HG03039 (cell line): ENCODE measurements around the gene EFL1.
"Not testable (repeated sequence)": the region's sequence is repeated elsewhere in the genome, so short reads cannot be mapped to it uniquely, and the experiment has no call there.

Experiments used
- ATAC-seq: cut with Tn5 transposase; IDR thresholded peaks from one replicate; pipeline ENCODE4 v1.9.1; 2021; ENCODE audit warnings: mild to moderate bottlenecking, moderate library complexity; ENCODE audit not compliant: unreplicated experiment

EFL1 gene

DNA sequence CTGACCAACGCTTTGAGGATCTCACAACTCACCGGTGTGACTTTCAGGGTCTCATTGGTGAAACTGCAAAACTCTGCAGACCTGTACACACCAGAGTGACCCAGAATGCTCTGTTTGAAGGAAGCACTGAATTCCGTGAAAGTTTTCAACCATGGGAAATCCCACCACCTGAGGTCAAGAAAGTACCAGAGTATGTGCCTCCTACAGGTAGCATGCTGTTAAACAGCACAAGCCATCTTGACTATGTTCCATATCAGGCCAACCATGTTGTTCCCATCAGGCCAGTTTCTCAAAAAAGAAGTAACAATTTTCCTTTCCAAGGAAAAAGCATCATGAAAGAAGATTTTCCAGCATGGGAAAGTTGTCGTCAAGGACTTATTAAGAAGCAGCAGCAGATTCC lies 19.9 kb upstream of the EFL1 start:
- ATAC-seq = not testable (repeated sequence)

DNA sequence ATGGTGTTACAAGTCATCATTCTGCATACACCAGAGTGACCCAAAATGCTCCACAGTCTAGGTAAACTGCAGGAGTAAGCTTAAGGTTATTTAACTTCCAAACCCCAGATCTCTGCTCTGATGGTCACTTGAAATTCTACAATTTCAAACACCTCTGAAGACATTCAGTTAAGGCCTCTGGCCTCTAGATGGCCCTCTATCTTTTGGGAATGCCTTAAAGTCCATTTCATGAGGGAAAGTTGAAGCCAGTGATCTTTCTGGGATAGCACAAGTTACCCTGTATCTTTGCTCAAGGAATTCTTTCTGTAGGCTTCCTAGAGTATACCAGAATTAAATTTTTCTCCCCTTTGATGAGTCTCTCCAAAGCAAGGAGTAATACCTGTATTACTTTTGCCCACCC lies 18.7 kb upstream of the EFL1 start:
- ATAC-seq = not testable (repeated sequence)

DNA sequence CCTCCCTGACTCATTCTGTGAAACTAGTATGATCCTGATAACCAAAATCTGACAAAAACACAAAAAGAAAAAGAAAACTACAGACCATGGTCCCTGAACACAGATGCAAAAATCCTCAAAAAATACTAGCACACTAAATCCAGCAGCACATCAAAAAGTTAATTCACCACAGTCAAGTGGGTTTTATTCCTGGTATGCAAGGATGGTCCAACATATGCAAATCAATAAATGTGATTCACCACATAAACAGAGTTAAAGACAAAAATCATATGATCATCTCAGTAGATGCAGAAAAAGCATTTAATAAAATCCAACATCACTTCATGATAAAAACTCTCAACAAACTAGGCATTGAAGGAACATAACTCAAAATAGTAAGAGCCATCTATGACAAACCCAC lies 12.9 kb upstream of the EFL1 start:
- ATAC-seq = no peak

DNA sequence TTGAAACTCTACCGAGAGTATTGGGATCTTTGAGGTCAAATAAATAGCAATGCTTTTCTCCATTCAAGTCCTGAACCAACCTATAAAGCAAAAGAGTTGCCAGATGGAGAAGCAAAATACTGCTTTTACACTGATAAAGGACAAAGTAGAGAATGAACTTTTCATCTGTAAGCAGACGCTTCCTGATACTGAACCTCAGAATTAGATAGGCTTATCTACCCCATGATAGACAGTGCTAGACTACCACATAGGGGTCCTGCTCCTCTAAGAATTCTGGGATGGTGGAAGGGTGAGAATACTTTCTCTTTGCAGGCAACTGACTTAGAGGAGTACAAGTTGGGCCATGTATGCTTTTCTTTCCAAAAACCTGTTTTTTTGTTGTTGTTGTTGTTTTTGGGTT lies 9.6 kb upstream of the EFL1 start:
- ATAC-seq = no peak

DNA sequence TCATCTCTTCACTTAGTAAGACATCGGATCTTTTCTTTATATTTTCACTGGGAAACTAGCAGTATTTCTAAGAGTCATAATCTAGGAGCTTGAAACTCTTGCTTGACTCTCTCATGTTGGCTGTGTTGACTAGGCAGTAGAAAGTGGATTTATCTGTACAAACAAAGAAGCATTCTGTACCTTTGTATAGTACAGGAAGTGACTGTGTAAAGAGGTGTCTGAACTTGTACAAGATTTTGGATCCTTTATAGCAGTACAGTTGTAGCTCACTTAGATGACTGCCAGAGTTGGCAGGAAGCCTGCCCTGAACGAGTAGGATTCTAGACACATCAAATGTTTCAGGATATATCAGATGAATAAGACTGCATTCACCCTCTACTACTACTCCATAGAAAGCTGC lies 5.9 kb upstream of the EFL1 start:
- ATAC-seq = not testable (repeated sequence)

DNA sequence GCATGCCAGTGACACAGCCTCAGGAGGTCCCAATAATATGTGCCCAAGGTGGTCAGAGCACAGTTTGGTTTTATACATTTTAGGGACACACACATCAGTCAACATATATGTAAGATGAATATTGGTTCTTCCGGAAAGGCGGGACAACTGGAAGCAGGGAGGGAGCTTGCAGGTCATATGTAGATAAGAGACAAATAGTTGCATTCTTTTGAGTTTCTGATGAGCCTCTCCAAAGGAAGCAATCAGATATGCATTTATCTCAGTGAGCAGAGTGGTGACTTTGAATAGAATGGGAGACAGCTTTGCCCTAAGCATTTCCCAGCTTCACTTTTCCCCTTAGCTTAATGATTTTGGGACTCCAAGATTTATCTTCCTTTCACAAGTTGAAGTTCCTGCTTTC lies 4.6 kb upstream of the EFL1 start:
- not testable (repeated sequence) for ATAC-seq

DNA sequence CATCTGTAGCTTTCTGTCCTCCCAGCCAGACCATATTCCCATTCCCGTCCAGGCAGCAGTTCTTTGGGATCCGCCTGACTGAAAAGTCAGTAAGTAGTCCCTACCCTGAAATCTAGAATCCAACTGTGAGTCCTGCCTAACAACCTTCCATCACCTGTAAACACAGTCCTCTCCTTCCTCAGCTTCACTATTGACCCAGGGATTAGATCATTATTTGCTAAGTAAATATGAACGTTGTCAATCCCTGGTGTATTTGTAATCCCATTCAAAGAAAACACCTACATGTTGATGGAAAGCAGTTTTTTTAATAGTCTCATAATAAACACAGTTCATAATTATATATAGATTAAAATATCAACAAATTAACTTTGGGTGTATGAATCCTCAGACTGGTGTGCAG lies 816 bp upstream of the EFL1 start:
- no peak for ATAC-seq

DNA sequence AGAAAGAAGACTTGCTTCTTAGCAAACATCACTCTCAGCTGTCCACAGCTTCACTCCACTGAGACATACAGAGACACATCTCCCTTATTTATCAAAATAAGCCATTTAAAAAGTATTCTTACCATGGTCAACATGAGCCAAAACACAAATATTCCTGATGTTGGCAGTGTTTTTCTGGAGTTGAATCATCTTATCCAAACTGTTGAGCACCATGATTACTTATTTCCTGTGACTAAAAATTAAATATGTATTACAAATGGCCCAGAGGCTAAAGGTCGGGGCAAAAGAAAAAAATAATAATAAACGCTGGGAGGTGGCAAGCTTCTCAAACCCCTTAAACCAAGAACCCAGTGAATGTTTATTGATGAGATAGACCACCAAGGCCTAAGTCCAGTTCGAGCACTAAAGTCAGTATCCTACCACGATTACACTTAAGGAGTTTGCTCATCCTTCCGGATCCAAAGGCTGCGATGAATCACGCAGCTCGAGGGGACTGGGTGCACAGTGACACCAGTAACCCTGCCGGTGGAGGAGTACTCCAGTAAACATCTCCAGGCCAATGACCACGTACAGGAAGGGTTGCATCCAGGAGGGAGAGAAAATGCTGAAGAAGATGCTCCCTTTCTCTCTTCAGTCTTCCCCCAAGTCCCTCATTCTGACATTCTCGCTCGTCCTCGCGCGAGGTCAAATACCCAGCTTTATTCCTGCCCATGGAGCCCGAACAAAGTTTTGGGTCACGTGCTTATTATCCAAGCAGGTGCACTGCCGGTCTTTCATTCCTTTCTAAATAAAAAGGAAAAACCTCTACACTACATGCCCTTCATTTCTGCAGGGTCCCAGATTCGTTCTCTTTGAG lies 740 bp downstream of the EFL1 start:
- ATAC-seq = peak; percentile 14

DNA sequence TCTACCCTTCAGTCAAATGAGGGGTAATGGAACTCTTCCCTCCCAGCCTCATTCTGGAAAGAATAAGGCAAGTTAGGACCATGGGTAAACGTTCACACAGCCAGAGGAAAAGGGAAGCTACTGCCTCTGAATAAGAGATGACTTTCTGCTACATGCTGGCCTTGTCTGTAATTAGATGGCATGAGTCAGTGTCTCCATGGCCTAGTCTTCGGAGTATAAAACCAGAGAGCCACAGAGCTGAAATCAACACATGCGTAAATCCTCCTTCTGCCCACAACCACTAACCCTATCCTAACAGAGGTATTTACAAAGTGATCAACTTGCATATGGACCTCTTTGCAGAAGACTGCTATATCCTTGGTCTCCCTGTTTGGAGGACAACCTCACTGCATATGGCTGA lies 14.3 kb downstream of the EFL1 start:
- not testable (repeated sequence) for ATAC-seq

DNA sequence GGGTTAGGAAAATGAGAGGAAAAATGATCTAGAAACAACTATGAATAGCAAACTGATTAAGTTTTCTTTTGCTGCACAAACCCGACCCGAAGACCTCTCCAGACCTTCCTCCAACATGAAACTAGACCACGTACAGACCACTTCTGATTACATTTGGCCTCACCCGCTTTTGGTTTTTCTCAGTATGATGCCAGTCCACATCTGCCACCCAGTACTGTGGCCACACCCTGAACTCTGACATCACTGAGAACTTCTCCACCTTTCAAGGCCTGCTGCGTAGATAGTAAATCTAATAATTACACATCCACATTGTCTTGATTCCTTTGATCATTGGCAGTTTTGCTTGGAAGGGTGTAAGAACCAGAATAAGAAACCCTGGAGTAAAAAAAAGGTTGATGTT lies 16.6 kb downstream of the EFL1 start:
- not testable (repeated sequence) for ATAC-seq

DNA sequence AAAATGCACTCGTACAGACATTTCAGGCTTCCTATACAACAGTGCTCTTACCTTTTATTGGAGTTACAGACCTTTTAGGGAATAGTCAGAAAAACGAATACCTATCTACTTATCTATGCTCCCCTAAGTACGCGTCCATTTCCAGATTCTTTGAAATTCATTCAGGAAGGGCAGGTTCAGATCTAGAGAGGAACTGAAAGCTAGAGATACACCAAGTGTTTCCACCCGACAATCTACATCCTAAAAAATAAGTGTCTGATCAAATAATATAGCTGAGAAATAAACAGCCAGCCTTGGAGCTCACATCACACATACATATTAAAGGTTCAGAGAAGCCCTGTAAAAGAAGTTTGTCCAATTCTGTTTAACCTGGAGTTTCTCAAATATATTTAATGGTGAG lies 18.9 kb downstream of the EFL1 start:
- not testable (repeated sequence) for ATAC-seq

DNA sequence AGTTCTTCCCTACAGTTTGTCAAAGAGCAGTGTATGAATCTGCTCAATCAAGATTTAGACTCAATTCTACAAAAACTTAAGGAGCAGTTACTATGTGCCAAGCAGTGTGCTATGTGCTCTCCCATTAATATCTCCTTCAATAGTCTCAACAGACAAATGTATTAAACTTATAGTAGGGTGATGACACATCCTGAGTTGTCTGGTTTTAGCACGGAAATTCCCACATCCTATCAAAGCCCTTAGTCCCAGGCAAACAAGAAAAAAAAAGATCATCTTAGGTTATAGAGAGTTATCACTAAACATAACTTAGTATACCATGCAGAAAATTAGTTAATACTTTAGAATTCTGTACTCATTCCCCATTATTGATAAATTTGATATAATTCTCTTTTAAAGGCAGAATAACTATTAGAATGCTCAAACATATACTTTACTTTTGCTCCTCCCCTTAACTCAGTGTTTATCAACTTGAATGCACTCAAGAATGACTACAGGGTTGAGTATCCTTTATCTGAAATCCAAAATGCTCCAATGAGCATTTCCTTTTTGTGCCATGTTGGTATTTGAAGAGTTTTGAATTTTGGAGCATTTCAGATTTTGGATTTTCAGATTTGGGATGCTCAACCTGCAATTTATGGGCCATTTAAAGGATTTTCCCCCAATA lies 20.6 kb downstream of the EFL1 start:
- ATAC-seq = not testable (repeated sequence)

DNA sequence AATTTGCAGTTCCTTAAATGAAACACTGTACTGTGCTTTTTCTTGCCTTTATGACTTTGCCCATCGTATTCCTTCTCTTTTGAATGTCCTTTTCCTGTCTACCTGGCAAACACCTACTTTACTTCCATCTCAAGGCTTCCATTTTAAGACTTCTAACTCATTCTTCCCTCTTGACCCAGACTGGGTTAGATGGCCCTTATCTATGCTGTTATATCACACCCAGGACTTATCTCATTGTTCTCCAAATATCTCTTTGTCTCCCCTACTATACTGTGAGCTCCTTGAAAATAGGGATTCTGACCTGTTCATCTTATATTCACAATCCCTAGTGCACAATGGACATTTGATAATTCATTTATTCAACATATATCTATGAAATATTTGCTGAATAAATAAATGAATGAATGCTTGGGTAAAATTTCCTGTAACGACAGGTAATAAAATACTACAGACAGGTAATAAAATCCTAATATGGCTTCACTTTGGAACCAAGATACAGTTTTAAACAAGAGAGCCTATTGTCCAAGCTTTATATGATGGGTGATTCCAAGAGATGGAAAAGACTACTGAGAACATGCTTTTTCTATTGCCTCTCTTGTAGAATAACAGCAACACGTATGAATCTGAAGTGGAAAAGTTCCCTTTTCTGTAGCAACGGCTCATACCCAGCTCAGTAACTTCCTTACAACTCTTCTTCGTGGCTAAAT lies 22.7 kb downstream of the EFL1 start:
- no peak for ATAC-seq

DNA sequence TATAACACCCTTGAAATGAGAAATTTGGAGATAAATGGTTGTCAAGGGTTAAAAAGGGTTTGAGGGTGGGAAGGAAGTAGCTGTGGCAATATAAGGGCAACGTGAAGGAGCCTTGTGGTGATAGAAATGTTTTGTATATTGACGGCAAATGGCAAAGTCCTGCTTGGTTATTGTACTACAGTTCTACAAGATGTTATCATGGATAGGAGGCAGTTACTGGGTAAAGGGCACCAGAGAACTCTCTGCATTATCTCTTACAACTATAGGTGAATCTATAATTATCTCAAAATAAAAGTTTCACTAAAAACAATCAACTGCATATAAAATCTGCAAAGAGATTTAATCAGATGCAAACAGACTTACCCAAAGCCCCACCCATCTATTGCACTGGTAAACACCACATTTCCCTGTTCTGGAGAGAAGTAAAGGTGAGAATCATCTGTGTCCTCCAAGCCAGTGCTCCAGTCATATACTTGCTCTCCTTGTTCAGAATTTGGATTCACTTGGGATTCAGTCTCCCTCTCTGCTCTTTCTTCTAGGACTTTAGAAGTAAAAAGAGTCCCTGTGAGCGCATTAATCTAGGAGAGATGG lies 24.5 kb downstream of the EFL1 start:
- not testable (repeated sequence) for ATAC-seq

DNA sequence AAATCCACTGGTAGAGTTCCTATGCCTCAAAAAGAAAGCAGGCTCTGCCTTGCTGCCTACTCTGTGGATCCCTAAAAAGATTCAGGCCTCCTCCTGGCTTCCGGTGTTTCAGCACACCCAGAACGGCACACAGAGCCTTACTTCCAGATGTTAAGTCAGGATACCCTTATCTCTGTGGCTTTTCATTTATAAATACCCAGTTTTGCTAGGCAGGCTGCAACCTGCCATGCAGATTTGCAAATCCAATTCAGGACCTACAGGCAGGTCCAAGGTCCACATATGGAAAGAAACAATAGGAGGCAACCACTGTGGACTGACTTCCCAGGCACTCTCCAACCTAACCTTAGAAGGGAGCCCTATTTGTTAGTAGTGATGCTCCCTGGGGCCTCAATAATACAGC lies 30.7 kb downstream of the EFL1 start:
- no peak for ATAC-seq

DNA sequence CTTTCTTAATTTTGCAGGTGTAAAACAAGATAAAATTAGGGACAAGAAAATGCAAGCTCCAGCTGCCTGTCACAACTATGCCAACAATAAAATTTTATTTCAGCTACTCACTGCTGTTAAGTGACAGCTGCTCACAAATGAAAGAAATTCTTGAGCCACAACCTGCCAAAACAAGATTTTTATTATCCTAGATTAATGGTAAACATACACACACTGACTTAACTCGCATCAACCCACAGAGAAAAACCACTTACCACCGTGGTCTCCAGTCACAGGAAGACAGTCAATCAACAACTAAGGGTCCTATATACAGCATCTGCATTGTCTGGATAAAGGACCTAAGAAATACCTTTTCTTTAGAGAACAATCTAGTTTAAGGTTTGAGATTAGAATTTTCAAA lies 31.3 kb downstream of the EFL1 start:
- ATAC-seq = no peak

DNA sequence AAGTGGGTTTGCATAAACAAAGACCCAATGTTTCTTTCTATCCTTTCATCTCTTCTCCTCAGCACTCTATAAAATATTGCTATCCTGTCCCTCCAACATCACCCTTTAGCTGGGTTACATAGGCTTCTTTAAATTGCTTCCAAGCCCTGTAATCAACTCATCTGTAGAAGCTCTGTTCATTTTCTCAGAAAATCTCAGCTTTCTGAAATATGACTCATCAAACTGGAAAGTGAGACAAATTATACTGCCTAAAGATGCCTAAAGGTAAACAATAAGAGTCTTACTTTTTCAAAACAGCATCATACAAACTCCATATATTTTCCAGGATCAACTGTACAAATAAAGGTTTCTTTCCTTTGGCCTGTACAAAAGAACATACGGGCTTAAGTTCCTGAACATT lies 33.8 kb downstream of the EFL1 start:
- ATAC-seq = no peak

DNA sequence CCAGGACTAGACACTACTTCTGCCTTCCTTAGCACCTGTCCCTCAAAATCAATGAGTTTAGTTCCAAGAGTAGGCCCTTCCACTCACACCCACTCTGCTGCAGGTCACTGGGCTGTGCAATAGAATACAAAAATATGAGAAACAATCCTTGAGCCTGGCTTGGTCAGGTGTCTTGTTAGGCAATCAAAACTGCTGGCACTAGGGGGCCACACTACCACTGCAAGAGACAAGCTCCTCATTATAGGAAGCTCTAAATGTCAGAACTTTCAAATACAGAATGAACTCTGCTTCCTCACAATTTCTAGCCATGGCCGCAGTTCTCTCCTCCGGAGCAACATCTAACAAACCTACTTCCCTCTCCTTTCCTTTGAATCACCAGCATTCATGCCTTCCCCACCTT lies 41.0 kb downstream of the EFL1 start:
- not testable (repeated sequence) for ATAC-seq

DNA sequence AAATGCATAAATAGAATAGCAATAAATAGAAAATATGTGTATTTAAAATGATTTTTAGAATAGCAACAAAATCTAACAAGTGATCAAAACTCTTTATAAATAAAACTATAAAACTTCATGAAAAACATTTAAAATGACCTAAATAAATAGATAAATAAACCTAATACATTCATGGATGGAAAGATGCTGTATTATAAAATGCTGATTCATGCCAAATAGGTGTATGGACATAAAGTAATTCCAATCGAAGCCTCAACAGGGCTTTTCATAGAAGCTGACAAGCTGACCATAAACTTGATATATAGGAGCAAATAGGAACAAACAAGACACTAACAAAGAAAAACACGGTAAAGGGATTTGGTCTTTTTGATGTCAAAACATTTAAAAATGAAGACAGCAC lies 46.4 kb downstream of the EFL1 start:
- ATAC-seq = not testable (repeated sequence)

DNA sequence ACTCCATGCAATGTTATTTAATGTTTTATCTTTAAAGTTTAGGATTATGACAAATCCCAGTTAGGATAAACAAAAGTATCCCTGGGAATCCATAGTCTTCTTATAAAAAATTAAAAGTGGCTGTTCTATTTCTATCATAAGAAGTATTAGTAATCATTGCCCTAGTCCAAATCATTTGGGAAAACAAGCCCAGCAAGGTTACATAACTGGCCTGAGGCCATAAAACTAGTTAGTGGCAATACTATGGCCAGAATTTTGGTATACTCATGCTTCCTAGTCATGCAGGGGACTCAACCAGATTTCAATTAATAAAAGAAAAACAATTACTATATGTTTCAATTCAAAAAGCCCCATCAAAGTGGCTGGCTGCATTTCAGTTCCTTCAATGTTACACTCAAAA lies 50.3 kb downstream of the EFL1 start:
- not testable (repeated sequence) for ATAC-seq

DNA sequence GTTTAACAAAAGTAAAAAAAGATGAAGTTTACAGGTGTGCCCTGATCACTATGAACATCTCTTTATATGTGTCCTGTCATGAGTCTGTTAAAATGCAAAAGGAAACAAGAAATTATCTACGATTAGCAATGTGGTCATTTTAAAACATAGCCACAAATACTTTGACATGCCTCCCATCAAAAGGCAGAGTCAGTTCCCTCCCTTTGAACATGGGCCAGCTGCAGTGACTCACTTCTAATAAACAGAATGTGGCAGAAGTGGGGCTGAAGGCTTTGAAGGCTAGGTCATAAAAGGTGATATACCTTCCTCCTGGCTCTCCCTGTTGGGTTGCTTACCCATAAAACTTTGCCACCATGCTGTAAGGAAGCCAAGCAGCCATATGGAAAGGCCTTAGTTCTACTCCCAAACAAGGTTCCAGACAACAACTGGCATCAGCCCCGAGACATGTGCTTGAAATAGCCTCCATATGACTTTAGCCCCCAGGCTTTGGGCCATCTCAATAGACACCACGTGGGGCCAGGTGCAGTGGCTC lies 52.4 kb downstream of the EFL1 start:
- ATAC-seq = not testable (repeated sequence)
